Stimulated activated CD4-positive, alpha-beta T cell treated with anti-CD3 and anti-CD28 coated beads, TNF-alpha, amount 100 ng/mL, for 4 hours (primary cell): ENCODE data around the gene TEAD3.

ENCODE experiments used
- DNase-seq, 3 experiments: peaks; one replicate each; pipeline ENCODE4 v3.0.0-alpha.2; 2020; ENCODE audit warnings: low read depth in 3 of 3

The TEAD3 gene

DNA sequence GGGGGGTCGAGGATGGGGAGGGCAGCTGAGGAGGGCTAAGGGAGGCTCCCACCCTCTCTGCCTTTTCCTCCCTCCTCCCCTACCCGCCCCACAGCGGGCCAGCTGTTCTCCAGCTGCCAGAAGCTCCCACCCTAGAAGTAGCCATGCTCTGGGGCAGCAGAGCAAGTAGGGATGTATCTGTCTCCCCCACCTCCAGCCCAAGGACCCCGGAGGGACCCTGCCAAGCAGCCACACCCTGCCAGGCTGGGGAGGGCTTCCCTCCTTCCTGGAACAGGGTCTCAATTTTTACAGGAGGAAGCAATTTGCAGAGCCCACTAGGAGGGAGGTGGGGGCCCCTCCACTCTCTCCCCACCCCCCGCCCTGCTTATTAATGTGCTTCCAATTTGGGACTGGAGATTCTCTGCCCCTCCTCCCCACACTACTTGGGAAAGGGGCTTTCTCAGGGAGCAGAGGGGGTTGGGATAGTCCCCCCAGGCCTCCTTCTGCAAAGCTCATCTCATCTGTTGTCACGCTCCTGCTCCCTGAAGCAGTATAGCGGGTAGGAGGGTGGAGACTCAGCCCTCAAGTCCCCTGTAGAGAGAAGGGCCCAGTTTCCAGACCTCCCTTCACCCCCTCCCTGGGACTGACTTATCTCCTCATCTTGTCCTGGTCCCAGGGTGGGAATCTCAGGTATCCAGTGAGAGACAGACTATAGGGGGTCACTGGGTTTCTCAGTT lies 4.5 kb downstream of the TEAD3 start:
- no peak for DNase-seq

DNA sequence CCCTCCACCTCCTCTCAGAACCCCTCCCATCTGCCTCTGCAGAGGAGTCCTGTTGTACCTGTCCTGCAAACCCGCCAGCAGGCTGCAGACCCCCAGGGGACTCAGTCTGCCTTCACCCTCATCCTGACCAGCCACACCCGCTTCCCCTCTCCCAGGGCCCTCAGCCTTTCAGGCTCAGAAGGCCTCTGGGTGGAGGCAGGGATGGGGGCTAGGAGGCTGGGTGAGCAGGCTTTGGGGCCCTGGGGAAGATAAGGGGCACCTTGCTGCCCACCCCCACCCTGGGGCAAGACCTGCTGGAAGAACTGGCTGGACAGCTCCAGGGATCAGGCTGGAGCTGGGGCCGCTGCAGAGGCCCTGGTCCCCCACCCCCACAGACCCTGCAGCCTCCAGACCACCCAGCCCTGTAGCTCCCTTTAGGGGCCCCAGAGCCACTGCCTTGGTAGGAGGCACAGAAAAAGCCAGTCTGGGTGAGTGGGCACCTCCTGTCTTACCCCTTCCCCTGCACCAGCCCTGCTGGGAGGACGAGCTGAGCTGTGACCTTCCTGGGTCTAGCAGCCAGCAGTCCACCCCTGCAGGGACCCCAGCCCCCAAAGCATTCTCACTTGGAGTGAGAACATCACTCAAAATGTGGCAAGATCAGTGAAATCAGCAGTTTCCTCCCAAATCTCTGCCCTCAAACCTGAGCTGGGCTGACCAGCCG lies 5.2 kb downstream of the TEAD3 start:
- DNase-seq, result no peak

DNA sequence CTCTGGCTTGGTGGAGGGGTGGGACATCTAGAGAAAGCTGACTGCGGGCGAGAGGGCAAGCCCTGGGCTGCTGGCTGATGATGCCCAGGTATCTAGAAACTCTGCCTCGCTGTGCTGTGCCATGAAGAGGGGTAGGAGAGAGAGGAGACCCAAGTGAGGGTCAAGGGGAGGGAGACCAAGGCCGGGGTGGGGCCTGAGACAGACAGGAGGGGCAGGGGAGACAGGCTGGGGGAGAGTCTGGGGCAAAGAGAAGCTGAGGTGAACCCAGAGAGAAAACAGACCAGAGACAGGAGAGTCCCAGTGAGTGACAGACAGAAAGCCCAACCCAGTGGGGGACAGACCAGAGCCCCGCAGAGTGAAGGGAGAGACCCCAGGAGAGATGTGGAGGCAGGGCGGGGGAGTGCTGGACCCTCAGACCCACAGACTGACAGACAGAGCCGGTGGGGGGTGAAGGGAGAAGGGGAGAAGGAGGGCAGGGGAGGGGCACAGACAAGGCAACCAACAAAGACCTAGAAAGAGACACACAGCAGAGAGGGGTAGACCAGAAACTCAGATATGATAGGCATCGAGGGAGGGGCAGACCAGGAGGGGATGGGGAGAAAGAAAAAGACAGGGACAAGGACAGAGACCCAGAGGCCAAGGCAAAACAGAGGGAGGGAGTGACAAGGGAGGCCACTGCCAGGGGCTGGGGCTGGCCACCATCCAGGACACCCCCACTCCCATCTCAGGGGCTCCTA lies 5.9 kb downstream of the TEAD3 start:
- no peak for DNase-seq

DNA sequence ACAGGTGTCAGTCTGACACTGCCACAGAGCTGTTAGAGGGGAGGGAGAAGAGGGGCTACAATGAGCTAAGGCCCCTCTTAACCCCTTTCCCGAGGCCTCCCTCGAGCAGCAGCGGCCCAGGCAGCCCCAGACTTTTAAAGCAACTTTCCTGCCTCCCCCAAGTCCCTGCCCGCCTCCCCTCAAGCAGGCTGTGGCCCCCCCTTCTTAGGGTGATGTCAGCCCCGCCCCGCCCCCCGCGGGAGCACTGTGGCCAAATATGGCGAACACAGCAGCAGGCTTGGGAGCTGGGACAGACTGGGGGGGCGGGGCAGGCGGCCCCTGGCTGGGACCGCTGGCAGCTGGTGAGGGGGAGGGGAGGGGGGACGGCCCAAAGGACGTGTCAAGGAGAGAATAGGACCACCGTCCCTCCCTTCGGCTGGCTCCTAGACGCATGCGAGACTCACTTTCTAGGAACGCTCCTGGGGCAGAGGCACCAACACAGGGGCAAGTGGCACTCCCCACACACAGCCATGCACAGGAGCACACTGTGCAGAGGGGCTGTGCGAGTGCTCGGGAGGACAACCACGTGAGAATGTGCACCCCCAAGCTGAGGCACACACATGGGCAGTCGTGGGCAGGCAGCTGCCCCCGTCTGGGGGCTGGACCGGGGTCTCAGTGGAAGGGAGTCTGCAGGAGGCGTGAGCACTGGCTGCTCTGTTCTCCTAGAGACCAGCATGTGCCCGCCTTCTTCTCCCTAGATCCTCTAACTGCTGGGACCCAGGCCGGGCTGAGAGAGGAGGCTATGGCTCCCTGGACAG lies 6.7 kb downstream of the TEAD3 start:
- DNase-seq, result no peak

DNA sequence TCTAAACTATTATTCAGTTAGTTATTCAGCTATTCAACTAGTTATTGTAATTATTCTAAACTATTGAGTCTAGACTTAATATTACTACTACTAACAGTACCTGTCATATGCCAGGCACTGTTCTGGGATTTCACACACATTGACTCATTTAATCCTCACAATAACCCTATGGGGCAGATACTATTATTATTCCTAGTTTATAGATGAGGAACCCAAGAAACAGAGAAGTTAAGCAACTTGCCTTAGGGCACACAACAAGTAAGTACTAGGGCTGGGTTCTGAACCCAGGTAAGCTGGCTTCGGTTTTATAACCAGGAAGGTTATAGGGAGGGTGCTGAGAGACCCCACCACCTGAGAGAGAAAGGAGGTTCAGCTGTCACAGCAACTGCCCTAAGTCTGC lies 7.8 kb downstream of the TEAD3 start:
- no peak for DNase-seq

DNA sequence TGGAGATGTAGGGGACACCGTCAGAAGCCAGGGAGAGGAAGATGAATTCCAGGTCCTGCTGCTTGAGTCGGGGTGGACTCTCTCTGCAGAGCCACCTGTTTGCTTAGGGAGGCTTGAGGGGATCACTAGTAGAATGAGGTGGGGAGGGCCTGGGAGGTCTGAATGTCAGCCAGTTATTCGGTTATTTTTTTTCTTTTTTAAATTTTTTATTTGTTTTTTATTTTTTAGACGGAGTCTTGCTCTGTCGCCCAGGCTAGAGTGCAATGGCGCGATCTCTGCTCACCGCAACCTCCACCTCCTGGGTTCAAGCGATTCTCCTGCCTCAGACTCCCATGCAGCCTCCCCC lies 8.4 kb downstream of the TEAD3 start:
- DNase-seq, result no peak

DNA sequence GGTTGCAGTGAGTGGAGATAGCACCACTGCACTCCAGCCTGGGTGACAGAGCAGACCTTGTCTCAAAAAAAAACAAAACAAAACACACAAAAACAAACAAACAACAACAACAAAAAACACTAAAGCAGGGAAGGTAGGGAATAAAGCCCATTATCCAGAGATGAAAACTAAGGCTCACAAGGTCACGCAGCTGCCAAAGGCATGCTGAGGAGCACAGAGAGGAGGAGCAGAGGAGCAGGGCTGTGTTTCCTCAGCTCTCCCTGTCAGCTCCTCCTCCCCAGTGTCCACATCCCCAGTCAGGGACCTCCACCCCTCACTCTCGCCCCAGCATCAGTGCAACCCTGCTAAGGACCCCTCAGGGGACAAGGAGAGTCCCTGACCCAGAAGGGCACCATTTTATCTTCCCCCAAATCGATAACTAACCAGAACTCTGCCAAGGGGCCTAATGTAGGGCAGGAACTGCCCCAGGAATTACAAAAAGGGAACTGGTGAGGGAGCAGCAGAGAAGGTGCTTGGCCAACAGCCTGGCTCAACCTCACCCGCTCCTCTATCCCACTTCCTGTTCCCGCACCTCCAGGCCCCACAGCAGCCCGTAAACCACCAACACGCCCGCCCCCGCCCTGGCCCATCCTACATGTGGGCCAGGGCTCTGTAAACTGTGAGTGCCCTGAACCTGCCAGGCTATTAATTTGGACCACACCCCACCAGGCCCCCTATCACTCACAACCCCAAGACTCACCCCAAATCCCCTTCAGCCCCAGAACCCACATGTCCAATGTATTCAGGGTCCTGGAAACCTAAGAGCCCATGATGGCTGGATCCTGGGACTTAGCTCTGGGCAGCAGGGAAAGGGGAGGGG lies 9.0 kb downstream of the TEAD3 start:
- DNase-seq, result no peak

DNA sequence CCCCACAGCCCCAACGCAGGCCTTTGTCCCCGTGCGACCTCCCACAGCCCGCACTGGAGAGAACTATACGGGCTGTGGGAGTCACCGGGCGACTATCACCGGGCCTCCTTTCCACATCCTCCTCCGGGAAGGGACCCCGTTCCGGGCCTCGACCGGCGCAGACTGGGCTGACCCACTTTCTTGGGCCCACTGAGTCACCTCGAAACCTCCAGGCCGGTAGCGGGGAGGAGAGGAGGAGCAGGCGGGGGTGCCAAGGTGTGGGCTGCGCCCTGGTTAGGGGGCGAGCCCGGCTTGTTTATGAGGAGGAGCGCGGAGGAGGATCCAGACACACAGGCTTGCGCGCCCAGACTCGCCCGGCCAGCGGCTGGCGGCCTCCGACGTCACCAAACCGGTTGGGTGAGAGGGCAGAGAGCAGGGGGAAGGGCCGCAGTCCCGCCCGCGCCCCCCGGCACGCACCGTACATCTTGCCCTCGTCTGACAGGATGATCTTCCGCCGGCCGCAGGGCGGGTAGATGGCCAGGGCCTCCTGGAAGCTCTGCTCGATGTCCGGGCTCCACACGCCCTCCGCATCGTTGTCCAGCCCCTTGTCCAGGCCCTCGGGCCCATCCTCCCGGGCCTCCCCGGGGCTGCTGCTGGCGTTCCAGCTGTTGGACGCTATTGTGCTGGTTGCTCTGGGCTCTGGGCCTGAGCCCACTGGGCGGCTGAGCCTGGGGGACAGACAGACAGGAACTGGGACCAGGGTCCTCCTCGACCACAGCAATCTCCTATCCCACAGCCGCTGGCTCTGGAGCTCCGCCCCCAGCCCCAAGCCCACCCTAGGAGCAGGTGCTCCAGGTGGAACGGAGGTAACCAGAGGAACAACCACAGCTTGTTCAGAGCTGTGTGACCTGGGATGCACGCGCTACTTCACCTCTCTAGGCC lies 10.6 kb downstream of the TEAD3 start:
- DNase-seq, result no peak

DNA sequence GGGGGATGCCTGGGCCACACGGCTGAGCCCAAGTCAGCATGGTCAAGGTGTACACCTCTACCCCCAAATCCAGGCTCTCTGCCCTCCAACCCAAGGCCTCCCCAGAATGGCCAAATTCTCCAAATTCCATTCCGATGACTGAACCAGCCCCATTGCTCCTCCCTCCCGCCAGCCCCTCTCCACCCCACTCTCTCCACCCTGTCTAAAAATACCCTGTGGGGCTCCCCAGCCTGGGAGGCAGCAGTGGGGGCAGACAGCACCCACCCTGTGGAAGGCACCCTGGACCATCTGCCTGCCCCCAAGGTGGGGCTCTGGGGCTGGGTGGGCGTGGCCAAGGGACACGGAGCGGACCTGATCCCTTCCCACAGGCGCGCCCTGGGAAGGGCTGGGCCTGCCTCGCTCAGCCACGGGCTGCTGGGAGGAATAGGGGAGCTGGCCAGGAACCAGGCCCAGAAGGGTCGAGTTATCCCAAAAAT lies 11.4 kb downstream of the TEAD3 start:
- DNase-seq, result no peak

DNA sequence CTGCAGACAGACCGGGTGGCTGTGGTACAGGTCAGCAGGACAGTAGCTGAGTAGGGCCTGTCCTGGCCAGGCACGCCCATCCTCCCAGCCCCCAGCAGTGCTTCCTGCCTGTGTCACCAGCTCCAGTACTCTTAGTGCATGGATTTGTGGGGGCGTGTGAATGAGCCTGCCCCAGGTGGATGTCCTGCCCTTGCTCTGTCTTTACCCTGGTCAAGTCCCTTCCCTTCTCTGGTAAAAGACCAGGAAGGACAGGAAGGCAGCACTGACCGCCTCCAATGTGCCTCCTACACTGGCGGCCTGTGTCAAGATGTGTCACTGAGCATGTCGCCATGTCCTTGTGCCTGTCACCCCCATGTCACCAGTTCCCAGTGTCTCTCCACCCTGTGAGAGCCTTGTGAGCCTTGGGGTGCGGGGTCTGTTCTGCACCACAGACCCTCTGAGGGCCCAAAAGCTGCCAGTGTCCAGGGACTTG lies 11.9 kb downstream of the TEAD3 start:
- DNase-seq, result no peak

DNA sequence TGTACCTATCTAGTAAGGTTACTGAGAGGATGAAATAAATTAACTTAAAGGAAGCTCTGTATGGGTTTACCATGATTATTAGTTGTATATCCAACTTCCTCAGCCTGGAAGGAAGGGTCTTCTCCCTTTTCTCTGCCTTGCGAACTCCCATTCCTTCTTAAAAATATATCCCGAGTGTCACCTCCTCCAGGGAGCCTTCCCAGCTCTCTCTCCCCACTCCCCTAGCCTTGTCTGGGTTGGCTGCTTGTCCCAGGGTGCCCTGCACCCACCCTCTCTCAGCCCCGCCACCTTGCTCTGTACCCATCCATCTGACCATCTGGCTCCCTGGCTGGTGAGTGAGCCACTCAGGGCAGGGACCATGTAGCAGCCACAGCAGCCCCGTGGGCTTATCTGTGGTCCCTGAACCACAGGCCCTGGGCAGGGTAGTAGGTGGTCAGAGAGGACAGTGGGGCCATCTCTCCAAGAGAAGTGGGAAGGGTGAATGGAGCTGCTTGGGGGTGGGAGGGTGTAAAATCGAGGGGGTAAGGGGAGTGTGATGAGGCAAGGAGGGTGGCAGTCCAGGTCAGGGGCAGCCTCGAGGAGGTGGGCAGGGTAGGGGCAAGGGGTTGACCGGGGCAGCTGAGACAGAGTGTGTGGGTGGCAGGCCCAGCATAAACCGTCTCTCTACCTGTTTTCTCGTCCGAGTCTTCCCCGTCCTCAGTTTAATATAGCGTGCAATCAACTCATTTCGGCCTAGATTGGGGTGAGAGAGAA lies 12.8 kb downstream of the TEAD3 start:
- DNase-seq, result no peak

DNA sequence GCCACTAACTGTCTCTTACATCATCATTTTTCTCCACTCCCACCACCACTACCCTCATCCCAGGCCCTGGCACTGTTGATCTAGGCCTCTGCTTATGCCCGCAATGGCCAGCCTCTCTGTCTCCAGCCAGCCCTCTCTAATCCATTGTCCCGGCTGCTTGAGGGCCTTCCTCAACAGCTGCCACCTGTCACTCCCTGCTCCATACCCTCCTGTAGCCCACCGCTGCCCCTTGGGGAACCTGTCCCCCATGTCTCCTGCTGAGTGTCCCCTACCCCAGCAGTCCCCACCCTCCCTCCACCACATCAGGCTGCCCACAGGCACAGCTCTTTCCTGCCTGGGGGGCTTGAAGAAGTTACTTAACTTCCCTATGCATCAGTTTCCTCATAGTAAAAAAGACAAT lies 13.4 kb downstream of the TEAD3 start:
- DNase-seq, result no peak

DNA sequence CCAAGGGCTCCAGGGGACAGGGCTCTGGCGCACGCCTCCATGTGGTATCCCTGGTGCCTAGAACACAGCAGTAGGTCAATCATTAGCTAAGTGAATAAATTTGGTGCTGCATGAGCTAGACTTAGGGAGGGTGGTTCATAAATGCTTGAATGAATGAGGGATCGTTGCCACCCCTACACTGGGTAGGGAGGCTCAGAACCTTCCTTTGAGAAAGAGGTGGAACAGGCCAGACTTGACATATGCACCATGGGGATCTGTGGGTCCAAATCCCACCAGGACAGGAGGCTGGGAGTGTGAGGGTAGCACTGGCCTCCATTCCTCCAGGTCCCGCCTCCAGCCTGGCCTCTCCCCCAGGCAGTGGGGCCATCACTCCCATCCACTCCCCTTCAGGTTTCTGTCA lies 13.8 kb downstream of the TEAD3 start:
- no peak for DNase-seq

DNA sequence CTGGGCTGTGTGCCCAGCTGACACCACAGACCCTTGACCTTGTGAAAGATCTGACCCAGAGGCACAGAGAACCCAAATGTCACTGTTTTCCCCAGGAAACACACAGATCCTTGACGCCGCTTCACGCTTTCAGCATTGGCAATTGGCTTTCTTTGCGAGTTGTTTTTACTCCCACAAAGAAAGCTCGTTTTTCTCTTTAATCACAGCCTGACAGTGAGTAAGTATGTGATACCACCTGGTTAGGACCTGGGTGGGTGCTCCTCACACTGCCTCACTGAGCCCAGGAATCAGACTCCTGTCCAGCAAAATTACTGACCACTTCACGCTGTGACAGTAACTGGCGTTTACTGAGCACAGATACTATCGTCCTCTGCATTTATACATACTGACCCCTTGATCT lies 15.7 kb downstream of the TEAD3 start:
- DNase-seq, result no peak

DNA sequence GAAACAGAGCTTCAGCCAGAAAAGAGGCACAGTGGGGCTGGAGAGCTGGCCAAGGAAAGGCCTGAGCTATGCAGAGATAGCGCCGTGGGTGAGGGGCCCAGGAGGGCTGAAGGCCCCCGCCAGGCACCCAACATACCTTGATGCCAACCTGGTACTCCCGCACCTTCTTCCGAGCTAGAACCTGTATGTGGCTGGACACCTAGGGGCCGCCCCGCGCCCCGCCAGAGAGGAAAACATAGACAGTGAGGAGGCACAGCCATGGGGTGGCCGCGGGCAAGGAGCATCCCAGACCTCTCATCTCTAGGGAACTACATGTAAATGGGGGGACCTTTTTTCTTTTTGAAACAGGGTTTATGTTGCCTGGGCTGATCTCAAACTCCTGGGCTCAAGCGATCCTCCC lies 16.7 kb downstream of the TEAD3 start:
- no peak for DNase-seq

DNA sequence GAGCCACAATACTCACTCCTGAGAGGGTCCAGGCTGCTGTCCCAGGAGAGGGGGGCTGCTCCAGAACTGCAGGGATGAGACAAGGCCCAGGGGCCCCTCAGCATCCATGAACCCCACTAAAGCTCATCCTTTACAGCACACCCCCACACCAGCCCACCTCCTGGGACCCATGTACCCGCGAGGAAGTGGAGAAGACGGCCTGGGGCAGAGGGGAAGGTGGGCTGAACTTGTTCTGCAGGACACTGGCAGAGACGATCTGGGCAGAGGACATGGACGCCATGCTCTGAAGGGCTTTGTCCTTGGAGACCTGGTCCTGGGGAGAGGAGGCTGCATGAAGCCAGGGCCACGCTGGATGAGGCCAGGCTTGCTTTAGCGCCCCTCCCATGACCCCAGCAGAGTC lies 18.6 kb downstream of the TEAD3 start:
- no peak for DNase-seq

DNA sequence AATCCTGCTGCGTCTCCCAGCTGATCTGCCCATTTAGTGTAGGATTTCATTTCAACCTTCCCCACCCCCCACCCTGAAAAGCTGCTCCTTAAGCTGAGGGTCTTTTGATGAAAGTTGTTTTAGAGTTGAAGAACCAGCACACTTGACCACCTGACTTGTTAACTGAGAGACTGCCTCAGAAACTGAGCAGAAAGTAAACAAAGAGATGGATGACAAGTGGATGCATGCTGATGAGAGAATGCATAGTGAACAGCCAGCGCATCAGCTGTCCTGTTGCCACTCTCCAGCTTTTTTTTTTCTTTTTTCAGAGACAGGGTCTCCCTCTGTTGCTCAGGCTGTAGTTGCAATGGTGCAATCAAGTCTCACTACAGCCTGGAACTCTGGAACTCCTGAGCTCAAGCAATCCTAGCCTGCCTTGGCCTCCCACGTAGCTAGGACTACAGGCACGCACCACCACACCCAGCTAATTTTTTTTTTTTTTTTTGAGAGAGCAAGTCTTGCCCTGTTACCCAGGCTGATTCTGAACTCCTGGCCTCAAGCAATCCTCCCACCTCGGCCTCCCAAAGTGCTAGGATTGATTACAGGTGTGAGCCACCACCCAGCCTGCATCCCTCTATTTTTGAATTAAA lies 19.2 kb downstream of the TEAD3 start:
- DNase-seq, result no peak

DNA sequence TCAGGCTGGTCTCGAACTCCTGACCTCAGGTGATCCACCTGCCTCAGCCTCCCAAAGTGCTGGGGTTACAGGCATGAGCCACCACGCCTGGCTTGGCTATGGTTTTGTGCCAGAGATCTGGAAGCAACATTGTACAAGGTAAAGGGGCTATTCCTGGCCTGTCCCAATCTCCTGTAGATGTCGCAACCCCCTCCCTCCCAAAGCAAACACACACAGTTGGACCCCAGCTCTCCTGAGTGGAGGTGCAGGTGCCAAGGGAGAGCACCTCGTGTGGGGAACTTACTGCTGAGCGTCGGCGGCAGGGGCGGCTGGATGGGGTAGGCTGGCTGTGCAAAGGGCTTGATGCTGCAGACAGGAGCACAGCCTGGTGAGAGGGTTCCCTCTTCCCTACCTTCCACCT lies 19.9 kb downstream of the TEAD3 start:
- no peak for DNase-seq

DNA sequence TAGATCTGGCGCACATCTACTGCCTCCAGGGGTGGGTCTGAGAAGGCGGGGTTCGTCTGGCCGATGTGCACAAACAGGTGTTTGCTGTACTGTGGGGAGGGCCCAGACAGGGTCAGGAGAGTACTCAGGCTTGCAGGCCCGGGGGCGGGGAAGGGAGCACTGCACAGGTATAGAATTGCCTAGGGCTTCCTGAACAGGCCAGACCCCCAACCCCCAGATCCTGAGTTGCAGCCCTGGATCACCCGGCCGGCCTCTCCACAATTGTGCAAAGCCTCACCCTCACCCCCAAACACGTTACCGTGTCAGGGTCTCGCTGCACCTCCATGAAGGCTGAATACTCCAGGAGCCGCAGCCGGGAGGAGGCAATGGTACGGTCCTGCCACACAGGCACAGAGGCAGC lies 20.9 kb downstream of the TEAD3 start:
- no peak for DNase-seq
